ENCODE measurements around the gene NTF3. TPM values are rescaled to one million over a fixed set of nuclear protein-coding genes. Genes with fewer than 3 reads are reported as not detected.

The NTF3 gene
- total RNA-seq, 2 donors from 2014 or later: 0.71 to 4.1 TPM

DNA sequence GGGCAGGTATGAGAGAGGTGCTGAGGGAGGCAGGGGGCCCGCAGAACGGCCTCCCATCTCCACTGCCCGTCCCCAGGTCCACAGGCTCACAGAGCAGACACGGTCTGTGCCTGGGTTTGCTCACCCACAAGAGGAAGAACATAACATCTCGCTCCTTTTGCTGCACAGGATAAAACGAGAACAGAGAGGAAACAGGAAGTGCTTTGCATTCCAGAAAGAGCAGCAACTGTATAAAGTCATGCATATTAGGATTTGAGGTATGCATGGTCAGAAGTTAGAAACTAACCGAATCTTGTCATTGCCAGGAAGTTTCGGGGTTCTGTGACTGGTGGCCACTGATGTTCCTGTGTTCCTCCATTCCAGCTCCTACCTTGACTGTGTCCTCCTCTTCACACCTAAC lies 25.0 kb downstream of the NTF3 start:
- no peak overlapping the region for H3K4me3 ChIP-seq (ENCODE audit: low read length)
- H3K36me3 Mint-ChIP-seq (ENCODE audit: low read depth): no peaks in the 10 kb centered on the region
- no peaks in the 10 kb centered on the region for H3K9me3 Mint-ChIP-seq
- 89 to 92% methylated on average over 7 to 8 of the region's 8 CpGs for WGBS, 2 experiments (ENCODE audit: insufficient coverage in 1 of 2, insufficient read length in 1 of 2)
- peaks cover 3% of the 10 kb centered on the region for H3K4me1 Mint-ChIP-seq
- no peak overlapping the region for H3K9ac ChIP-seq (ENCODE audit: extremely low read depth, low read length, poor library complexity, severe bottlenecking)
- H3K4me3 Mint-ChIP-seq: no peak overlapping the region
- DNase-seq: no peak
- H3K27me3 ChIP-seq (ENCODE audit: control insufficient read depth, insufficient read depth, low read length, poor library complexity, severe bottlenecking): no peaks in the 10 kb centered on the region
- no peaks in the 10 kb centered on the region for H3K36me3 ChIP-seq (ENCODE audit: control insufficient read depth, insufficient read depth, low read length)
- no peak overlapping the region for H3K27ac Mint-ChIP-seq
- no peaks in the 10 kb centered on the region for H3K9me3 ChIP-seq (ENCODE audit: control insufficient read depth, low read length)
- peaks cover 2% of the 10 kb centered on the region for H3K27me3 Mint-ChIP-seq (ENCODE audit: insufficient read depth)
- H3K27ac ChIP-seq (ENCODE audit: low read depth, low read length): no peak overlapping the region
- TF ChIP-seq CTCF (conservative IDR thresholded peaks at IDR 0.05): no peak
- no peaks in the 10 kb centered on the region for H3K4me1 ChIP-seq (ENCODE audit: control insufficient read depth, insufficient read depth, low read length)

DNA sequence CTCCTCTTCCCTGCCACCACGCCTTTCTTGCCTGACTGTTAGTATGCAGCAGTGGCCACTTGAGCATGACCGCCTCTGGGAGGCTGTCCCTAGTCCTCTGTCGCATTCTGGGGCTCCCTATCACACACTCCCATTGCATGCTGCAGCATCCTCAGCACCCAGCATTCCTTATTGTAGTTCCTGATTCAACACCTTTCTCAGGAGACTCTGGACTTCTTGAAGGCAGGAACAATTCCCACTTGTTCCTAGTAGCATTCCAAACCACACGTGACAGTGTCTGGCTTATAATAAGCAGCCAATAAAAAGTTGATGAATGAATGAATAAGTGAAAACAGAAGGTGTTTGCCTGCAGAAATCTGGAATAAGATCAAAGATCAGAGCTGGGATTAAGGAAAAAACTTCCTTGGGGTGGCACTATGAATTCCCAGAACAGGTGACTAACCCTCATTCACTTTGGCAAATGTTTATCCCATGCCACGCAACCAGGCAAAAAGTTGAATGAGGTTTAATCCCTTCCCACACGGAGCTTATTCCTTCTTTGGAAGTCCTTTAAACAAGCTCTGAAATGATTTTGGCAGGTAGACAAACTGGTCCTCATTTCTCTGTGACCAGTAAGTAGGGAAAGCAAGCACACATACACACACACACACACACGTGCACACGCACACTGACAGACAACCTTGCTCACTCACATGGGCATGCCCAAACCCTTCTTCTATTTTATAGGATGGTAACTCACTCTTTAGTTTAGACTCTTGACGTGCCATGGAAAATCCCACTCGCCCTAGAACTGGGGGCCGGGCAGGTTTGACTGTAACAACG lies 26.5 kb downstream of the NTF3 start:
- H3K4me1 ChIP-seq (ENCODE audit: control insufficient read depth, insufficient read depth, low read length): no peaks in the 10 kb centered on the region
- H3K27me3 ChIP-seq (ENCODE audit: control insufficient read depth, insufficient read depth, low read length, poor library complexity, severe bottlenecking): no peaks in the 10 kb centered on the region
- H3K36me3 Mint-ChIP-seq (ENCODE audit: low read depth): no peaks in the 10 kb centered on the region
- no peak for TF ChIP-seq CTCF (conservative IDR thresholded peaks at IDR 0.05)
- H3K4me3 ChIP-seq (ENCODE audit: low read length): no peak overlapping the region
- no peak overlapping the region for H3K9ac ChIP-seq (ENCODE audit: extremely low read depth, low read length, poor library complexity, severe bottlenecking)
- H3K9me3 ChIP-seq (ENCODE audit: control insufficient read depth, low read length): no peaks in the 10 kb centered on the region
- no peak overlapping the region for H3K4me3 Mint-ChIP-seq
- peaks cover 3% of the 10 kb centered on the region for H3K4me1 Mint-ChIP-seq
- no peak for DNase-seq
- WGBS, 2 experiments (ENCODE audit: insufficient coverage in 1 of 2, insufficient read length in 1 of 2): 89 to 92% methylated on average over 11 to 12 of the region's 12 CpGs
- H3K27ac Mint-ChIP-seq: no peak overlapping the region
- no peaks in the 10 kb centered on the region for H3K9me3 Mint-ChIP-seq
- no peak overlapping the region for H3K27ac ChIP-seq (ENCODE audit: low read depth, low read length)
- peaks cover 2% of the 10 kb centered on the region for H3K27me3 Mint-ChIP-seq (ENCODE audit: insufficient read depth)
- H3K36me3 ChIP-seq (ENCODE audit: control insufficient read depth, insufficient read depth, low read length): no peaks in the 10 kb centered on the region

DNA sequence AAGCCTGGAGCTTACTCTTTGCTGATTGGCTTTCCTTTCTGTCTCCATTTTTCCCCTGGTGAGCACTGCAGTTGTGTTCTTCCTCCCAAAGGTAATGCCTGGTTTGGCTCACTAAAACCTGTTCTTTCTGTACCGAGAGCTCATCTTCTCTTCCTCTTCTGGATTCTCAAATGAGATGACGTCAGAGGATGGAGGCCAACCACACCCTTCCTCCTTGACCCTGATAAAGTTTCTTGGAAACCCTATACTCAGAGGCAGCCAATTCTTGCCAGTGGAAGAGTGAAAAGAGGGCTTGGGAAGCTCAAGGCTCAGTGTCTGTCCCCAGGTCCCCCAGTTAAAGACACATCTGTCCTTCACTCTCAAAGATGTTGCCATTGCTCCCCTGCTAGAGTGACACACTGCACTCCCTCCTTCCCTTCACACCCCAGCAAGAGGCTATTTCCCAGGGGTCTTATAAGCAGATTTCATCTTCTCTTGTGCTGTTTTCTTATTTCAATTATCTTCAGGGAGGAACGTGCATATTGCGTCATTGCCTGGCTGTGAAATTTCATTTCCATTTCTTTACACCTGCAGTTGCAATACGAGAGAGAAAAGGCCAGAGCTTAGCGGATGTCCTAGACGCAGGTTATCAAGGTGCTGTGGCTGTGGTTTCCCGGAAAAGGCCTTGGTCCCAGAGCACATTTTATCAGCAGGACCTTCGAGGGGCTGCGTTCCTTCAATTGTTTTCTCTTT lies 27.3 kb downstream of the NTF3 start:
- no peaks in the 10 kb centered on the region for H3K36me3 ChIP-seq (ENCODE audit: control insufficient read depth, insufficient read depth, low read length)
- Mint-ChIP-seq H3K4me1 (peaks cover 3% of the 10 kb centered on the region), H3K9me3 (no peaks in the 10 kb centered on the region), H3K4me3 (no peak overlapping the region), H3K27me3 (ENCODE audit: insufficient read depth) (no peaks in the 10 kb centered on the region), H3K36me3 (ENCODE audit: low read depth) (no peaks in the 10 kb centered on the region), H3K27ac (no peak overlapping the region)
- H3K4me1 ChIP-seq (ENCODE audit: control insufficient read depth, insufficient read depth, low read length): no peaks in the 10 kb centered on the region
- H3K27ac ChIP-seq (ENCODE audit: low read depth, low read length): no peak overlapping the region
- H3K27me3 ChIP-seq (ENCODE audit: control insufficient read depth, insufficient read depth, low read length, poor library complexity, severe bottlenecking): no peaks in the 10 kb centered on the region
- no peak overlapping the region for H3K9ac ChIP-seq (ENCODE audit: extremely low read depth, low read length, poor library complexity, severe bottlenecking)
- DNase-seq: no peak
- H3K9me3 ChIP-seq (ENCODE audit: control insufficient read depth, low read length): no peaks in the 10 kb centered on the region
- no peak for TF ChIP-seq CTCF (conservative IDR thresholded peaks at IDR 0.05)
- 93 to 99% methylated on average over 9 to 10 of the region's 10 CpGs for WGBS, 2 experiments (ENCODE audit: insufficient coverage in 1 of 2, insufficient read length in 1 of 2)
- no peak overlapping the region for H3K4me3 ChIP-seq (ENCODE audit: low read length)
